Uterus (tissue), 2 donors: ENCODE data around the gene MRPL55.

Experiments used
- CTCF ChIP-seq, 4 experiments: fragments of 200-600 bp in 2 of 4; fragments of 450-650 bp in 2 of 4; sonication (generic) in 2 of 4; IDR thresholded peaks; one replicate each; pipeline ENCODE4 v1.5.1; 2016 to 2019; ENCODE audit warnings: antibody characterized with exemption in 4 of 4, mild to moderate bottlenecking in 2 of 4, moderate library complexity in 1 of 4
- POLR2A ChIP-seq, 2 donors: fragments of 450-650 bp; IDR thresholded peaks; one replicate each; pipeline ENCODE4 v1.6.1; 2016; ENCODE audit warnings: antibody characterized with exemption in 2 of 2, mild to moderate bottlenecking in 1 of 2, moderate library complexity in 1 of 2

GRCh38 chr1:228148196-228148861 lies 39.2 kb upstream of the MRPL55 start:
- TF ChIP-seq CTCF (IDR thresholded peaks at IDR 0.05) (no peak), POLR2A (IDR thresholded peaks at IDR 0.05) (no peak)
